Mammary epithelial cell (primary cell): ENCODE data around the gene UACA.

ENCODE experiments used
- EZH2 ChIP-seq: IDR thresholded peaks from 2 replicates; pipeline ENCODE4 v1.6.1; 2012; ENCODE audit warnings: low read length, inconsistent platforms, borderline replicate concordance
- TF ChIP-seq, protein P1 (sequence below), 2 donors: IDR thresholded peaks in 1 of 2; conservative IDR thresholded peaks in 1 of 2; 2 replicates each; pipeline ENCODE4 v1.5.1; 2011 to 2012; ENCODE audit warnings: inconsistent platforms in 2 of 2, low read length in 2 of 2, mild to moderate bottlenecking in 2 of 2, control low read depth in 1 of 2, low read depth in 1 of 2; ENCODE audit not compliant: insufficient read depth in 1 of 2; ENCODE audit errors: extremely low read depth in 1 of 2

DNA sequence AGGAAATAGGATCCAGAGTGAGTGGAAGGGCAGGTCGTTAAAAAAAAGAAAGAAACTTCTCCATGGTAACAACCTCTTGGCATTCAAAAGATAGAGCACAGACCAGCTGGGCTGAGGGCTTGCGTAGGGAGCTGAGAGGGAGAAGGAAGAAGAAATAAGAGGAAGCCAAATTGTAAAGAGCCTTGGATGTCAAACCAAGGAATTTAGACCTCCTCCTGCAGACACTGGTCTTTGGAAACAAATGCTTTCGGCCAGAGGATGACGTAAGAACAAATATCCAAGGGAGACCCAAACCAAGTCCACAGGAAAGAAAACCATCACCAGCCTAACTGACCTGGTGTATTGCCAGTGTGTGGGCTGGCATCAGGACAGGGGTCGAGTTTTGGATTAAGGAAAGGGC, 155.2 kb downstream of the UACA start:
- TF ChIP-seq, protein P1, sequence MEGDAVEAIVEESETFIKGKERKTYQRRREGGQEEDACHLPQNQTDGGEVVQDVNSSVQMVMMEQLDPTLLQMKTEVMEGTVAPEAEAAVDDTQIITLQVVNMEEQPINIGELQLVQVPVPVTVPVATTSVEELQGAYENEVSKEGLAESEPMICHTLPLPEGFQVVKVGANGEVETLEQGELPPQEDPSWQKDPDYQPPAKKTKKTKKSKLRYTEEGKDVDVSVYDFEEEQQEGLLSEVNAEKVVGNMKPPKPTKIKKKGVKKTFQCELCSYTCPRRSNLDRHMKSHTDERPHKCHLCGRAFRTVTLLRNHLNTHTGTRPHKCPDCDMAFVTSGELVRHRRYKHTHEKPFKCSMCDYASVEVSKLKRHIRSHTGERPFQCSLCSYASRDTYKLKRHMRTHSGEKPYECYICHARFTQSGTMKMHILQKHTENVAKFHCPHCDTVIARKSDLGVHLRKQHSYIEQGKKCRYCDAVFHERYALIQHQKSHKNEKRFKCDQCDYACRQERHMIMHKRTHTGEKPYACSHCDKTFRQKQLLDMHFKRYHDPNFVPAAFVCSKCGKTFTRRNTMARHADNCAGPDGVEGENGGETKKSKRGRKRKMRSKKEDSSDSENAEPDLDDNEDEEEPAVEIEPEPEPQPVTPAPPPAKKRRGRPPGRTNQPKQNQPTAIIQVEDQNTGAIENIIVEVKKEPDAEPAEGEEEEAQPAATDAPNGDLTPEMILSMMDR (conservative IDR thresholded peaks at IDR 0.05 in 1 of 2, IDR thresholded peaks at IDR 0.05 in 1 of 2; ENCODE audit: extremely low read depth in 1 of 2, insufficient read depth in 1 of 2, low read depth in 1 of 2, low read length in 2 of 2), result no peak
- TF ChIP-seq EZH2, result no peak
